HFFc6 (cell line): Measurements from ENCODE around the gene PRKD1. TPM values are rescaled to one million over a fixed set of nuclear protein-coding genes. Genes with fewer than 3 reads are reported as not detected.
A peak's percentile ranks its signal among the peaks of the same experiment; 100 is the strongest.

ENCODE experiments used
- DNase-seq: peaks from one replicate; pipeline ENCODE4 v3.0.0-alpha.2; 2018
- H3K27ac Mint-ChIP-seq: 2 replicates; pipeline ENCODE4 v1.8.0; 2020; ENCODE audit warnings: mild to moderate bottlenecking, mixed read lengths
- H3K27me3 Mint-ChIP-seq: 2 replicates; pipeline ENCODE4 v1.8.0; 2021; ENCODE audit warnings: mild to moderate bottlenecking, moderate library complexity, mixed read lengths; ENCODE audit not compliant: insufficient read depth
- H3K36me3 Mint-ChIP-seq: 2 replicates; pipeline ENCODE4 v1.8.0; 2021; ENCODE audit warnings: low read depth, mixed read lengths
- H3K4me1 Mint-ChIP-seq: 2 replicates; pipeline ENCODE4 v1.8.0; 2020; ENCODE audit warnings: low read depth, mixed read lengths
- H3K4me3 Mint-ChIP-seq: 2 replicates; pipeline ENCODE4 v1.8.0; 2020; ENCODE audit warnings: mild to moderate bottlenecking, moderate library complexity, mixed read lengths
- H3K9me3 Mint-ChIP-seq: 2 replicates; pipeline ENCODE4 v1.8.0; 2020; ENCODE audit warnings: mild to moderate bottlenecking, mixed read lengths
- CTCF ChIP-seq: fragments of 200-600 bp; sonication (generic); IDR thresholded peaks from 2 replicates; pipeline ENCODE4 v1.5.0; 2021; ENCODE audit warnings: antibody characterized with exemption, mild to moderate bottlenecking
- total RNA-seq, 6 experiments: library from RNA; stranded (reverse); fragmentation: NEBNext Ultra II Directional; extraction: Animal tissue kit (Norgen Biotek cat#: 25700); gene quantifications; 2 replicates in 1 of 6; 3 replicates in 5 of 6; pipeline ENCODE4 v1.2.3, GENCODE V29; 2021

The PRKD1 gene
- total RNA-seq, 6 experiments from 2014 or later, result 19.1 to 23.9 (median 21.7) TPM

DNA sequence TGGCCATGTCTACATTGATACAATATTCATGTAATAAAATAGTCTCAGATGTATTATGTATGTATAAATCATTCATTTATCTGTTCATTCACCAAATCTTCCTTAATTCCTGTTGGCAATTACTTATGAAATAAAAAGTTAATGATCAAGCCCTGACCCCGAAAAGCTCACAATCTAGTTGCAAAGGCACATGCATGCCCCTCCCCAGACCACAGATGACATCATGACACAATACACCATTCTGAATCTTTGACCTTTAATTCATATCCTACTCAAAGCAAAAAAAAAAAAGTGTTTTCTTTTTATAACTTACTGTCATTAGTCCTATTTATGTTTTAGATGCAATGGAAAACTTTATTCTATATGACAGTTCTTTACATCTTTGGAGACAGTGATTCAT is 346.9 kb downstream of the PRKD1 start:
- TF ChIP-seq CTCF, result no peak
- Mint-ChIP-seq H3K9me3 (no peaks in the 10 kb centered on the region), H3K27me3 (no peaks in the 10 kb centered on the region), H3K4me3 (no peak overlapping the region), H3K36me3 (peaks cover 4% of the 10 kb centered on the region; the same call in 1 of the 2 replicates), H3K27ac (no peak overlapping the region), H3K4me1 (peaks cover 12% of the 10 kb centered on the region)
- DNase-seq, result no peak

GRCh38 chr14:29579838-29580237 is 347.8 kb downstream of the PRKD1 start:
- Mint-ChIP-seq H3K4me1 (peaks cover 3% of the 10 kb centered on the region), H3K4me3 (no peak overlapping the region), H3K27ac (no peak overlapping the region), H3K36me3 (peaks cover 4% of the 10 kb centered on the region; the same call in 1 of the 2 replicates), H3K9me3 (no peaks in the 10 kb centered on the region), H3K27me3 (no peaks in the 10 kb centered on the region)
- no peak for TF ChIP-seq CTCF
- DNase-seq, result no peak

GRCh38 chr14:29576927-29577326 is 350.7 kb downstream of the PRKD1 start:
- Mint-ChIP-seq H3K4me1 (no peaks in the 10 kb centered on the region), H3K9me3 (peaks cover 7% of the 10 kb centered on the region), H3K36me3 (peaks cover 11% of the 10 kb centered on the region; the same call in 1 of the 2 replicates), H3K4me3 (no peak overlapping the region), H3K27ac (no peak overlapping the region), H3K27me3 (no peaks in the 10 kb centered on the region)
- DNase-seq, result no peak
- no peak for TF ChIP-seq CTCF

DNA sequence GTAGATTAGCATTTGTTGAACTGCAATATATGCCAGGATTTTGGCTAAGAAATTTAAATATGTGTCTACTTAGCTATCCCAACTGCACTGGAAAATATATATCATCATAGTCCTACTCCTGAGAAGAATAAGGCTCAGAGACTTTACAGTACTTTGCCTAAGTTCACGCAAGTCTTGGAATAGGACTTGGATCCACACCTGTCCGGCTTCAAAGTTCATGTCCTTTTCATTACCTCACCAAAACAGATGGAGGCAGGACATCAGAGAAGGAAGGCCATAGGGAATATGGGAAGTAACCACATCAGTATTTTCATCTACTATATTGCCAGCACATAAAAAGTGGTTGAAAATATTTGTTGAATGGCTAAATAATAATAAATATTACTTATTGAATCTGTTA is 358.5 kb downstream of the PRKD1 start:
- Mint-ChIP-seq H3K27ac (no peak overlapping the region), H3K9me3 (peaks cover 24% of the 10 kb centered on the region), H3K4me3 (no peak overlapping the region), H3K36me3 (peaks cover 22% of the 10 kb centered on the region), H3K27me3 (no peaks in the 10 kb centered on the region), H3K4me1 (no peaks in the 10 kb centered on the region)
- TF ChIP-seq CTCF, result no peak
- no peak for DNase-seq

DNA sequence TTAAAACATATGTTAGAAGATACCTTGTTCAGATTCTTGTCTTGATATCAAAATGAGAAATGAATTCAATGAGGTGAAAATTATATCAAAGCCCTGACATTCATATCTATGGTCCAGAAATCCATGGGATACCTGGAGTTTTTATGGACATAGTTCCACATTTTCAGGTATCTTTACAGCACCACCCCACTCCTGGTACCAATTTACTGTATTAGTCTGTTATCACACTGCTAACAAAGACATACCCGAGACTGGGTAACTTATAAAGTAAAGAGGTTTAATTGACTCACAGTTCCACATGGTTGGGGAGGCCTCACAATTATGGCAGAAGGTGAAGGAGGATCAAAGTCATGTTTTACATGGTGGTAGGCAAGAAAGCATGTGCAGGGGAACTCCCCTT is 361.5 kb downstream of the PRKD1 start:
- Mint-ChIP-seq H3K4me3 (no peak overlapping the region), H3K4me1 (no peaks in the 10 kb centered on the region), H3K9me3 (peaks cover 16% of the 10 kb centered on the region), H3K27me3 (peaks cover 3% of the 10 kb centered on the region; the same call in 1 of the 2 replicates), H3K36me3 (peaks cover 14% of the 10 kb centered on the region), H3K27ac (no peak overlapping the region)
- TF ChIP-seq CTCF, result no peak
- DNase-seq, result no peak

DNA sequence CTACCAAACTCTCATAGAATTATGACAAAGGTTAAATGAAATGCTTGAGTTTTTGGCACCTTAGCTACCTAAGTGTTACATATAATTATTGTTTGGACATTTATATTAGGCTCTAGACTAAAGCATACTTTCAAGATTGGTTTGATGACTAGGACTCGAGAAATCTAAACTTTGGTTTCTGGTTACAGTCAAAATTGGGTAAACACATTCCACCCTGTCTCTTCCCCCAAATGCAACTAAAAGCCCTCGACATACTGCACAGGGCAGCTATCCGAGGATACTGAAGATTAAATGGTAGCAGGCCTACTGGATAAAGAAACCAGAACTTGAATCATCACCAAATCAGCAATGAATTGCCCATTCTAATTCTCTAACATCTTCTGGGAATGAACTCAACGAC is 369.1 kb downstream of the PRKD1 start:
- H3K36me3 Mint-ChIP-seq, result no peaks in the 10 kb centered on the region
- H3K9me3 Mint-ChIP-seq, result no peaks in the 10 kb centered on the region
- H3K27ac Mint-ChIP-seq, result peak overlapping the region; percentile 5; the same call in 1 of the 2 replicates
- H3K27me3 Mint-ChIP-seq, result peaks cover 5% of the 10 kb centered on the region
- DNase-seq, result peak; percentile 8
- H3K4me3 Mint-ChIP-seq, result no peak overlapping the region; the same call in 1 of the 2 replicates
- TF ChIP-seq CTCF, result no peak
- H3K4me1 Mint-ChIP-seq, result peaks cover 17% of the 10 kb centered on the region
